HCT116 (cell line): Measurements from ENCODE around the gene LRRC74A. TPM values are rescaled to one million over a fixed set of nuclear protein-coding genes. Genes with fewer than 3 reads are reported as not detected.

Source experiments
- ATAC-seq: fragments of 200-7000 bp; cut with Tn5 transposase; 2 replicates; pipeline ENCODE4 v1.9.1; 2020; ENCODE audit warnings: mild to moderate bottlenecking, moderate library complexity
- BruUV-seq: library from RNA; stranded (reverse); fragments of 400-500 nt; replicated peaks from 2 replicates; lab custom pipeline; 2021; lab: Mats Ljungman, UMichigan
- CTCF ChIA-PET: fragments of 300-600 bp; sonication (Branson Sonifier 250); formaldehyde crosslinking; loops from one replicate; lab custom pipeline; 2021; ENCODE audit warnings: antibody characterized with exemption; lab: Charles Lee
- POLR2A ChIA-PET: fragments of 300-600, 350-600 bp; sonication (Branson Sonifier 250); formaldehyde crosslinking; loops from one replicate; lab custom pipeline; 2021; ENCODE audit warnings: antibody characterized with exemption; lab: Charles Lee
- RAD21 ChIA-PET, 2 experiments: fragments of 300-600 bp; sonication (Branson Sonifier 250); formaldehyde crosslinking; loops; one replicate each; lab custom pipeline; 2023; ENCODE audit warnings: low total read pairs in 2 of 2; ENCODE audit not compliant: uncharacterized antibody in 2 of 2, unreplicated experiment in 2 of 2, low non-redundant PET in 1 of 2; lab: Charles Lee
- DNase-seq: peaks from one replicate; pipeline ENCODE4 v3.0.0-alpha.2; 2010; ENCODE audit warnings: low read depth, low spot score
- H2AFZ ChIP-seq: fragments of 200-600 bp; shearing (Covaris generic), sonication (generic); 2 replicates; pipeline ENCODE4 v1.6.1; 2017; ENCODE audit warnings: low read depth, mixed run types, mixed read lengths, antibody characterized with exemption, low read length; ENCODE audit not compliant: poor library complexity, severe bottlenecking
- H3K27ac ChIP-seq: 2 replicates; pipeline ENCODE4 v1.5.1; 2012; ENCODE audit warnings: low read depth, low read length
- H3K27me3 ChIP-seq: fragments of 200-600 bp; sonication (generic); 2 replicates; pipeline ENCODE4 v1.6.1; 2016; ENCODE audit warnings: mixed run types, low read length, mixed read lengths; ENCODE audit not compliant: insufficient read depth
- H3K36me3 ChIP-seq, 2 experiments: fragments of 200-500 bp in 1 of 2; fragments of 200-600 bp in 1 of 2; sonication (Bioruptor generic) in 1 of 2; sonication (generic) in 1 of 2; 2 replicates each; pipeline versions ENCODE4 v1.5.1 to v1.6.1; 2014 to 2016; ENCODE audit warnings: low read length in 2 of 2, inconsistent platforms in 1 of 2, mixed read lengths in 1 of 2, mixed run types in 1 of 2; ENCODE audit not compliant: insufficient read depth in 2 of 2, control insufficient read depth in 1 of 2
- H3K4me1 ChIP-seq, 2 experiments: fragments of 200-600 bp in 1 of 2; sonication (generic) in 1 of 2; 2 replicates each; pipeline versions ENCODE4 v1.5.1 to v1.6.1; 2012 to 2017; ENCODE audit warnings: low read length in 2 of 2, inconsistent platforms in 1 of 2, mild to moderate bottlenecking in 1 of 2, mixed read lengths in 1 of 2, mixed run types in 1 of 2, moderate library complexity in 1 of 2; ENCODE audit not compliant: insufficient read depth in 2 of 2, control insufficient read depth in 1 of 2
- H3K4me2 ChIP-seq: fragments of 200-600 bp; sonication (generic); 2 replicates; pipeline ENCODE4 v1.6.1; 2017; ENCODE audit warnings: mixed run types, low read length, mixed read lengths
- H3K4me3 ChIP-seq, 2 experiments: fragments of 200-600 bp in 1 of 2; sonication (generic) in 1 of 2; replicated peaks in 1 of 2; 2 replicates each; pipeline ENCODE4 v1.5.1; 2011 to 2016; ENCODE audit warnings: low read length in 2 of 2, control low read depth in 1 of 2, low read depth in 1 of 2, mild to moderate bottlenecking in 1 of 2, mixed read lengths in 1 of 2, mixed run types in 1 of 2
- H3K79me2 ChIP-seq: fragments of 200-600 bp; sonication (generic); 2 replicates; pipeline ENCODE4 v1.6.1; 2017; ENCODE audit warnings: mild to moderate bottlenecking, mixed run types, low read length, moderate library complexity, mixed read lengths; ENCODE audit not compliant: insufficient read depth
- H3K9ac ChIP-seq: fragments of 200-600 bp; sonication (generic); 2 replicates; pipeline ENCODE4 v1.6.1; 2016; ENCODE audit warnings: low read length, mixed read lengths
- H3K9me2 ChIP-seq: fragments of 200-600 bp; sonication (generic), shearing (Covaris generic); 2 replicates; pipeline ENCODE4 v1.6.1; 2017; ENCODE audit warnings: mixed run types, mild to moderate bottlenecking, moderate library complexity; ENCODE audit not compliant: insufficient read depth
- H3K9me3 ChIP-seq, 2 experiments: fragments of 200-500 bp in 1 of 2; fragments of 200-600 bp in 1 of 2; sonication (Bioruptor generic) in 1 of 2; sonication (generic) in 1 of 2; 2 replicates each; pipeline ENCODE4 v1.6.1; 2014 to 2017; ENCODE audit warnings: low read length in 2 of 2, mixed read lengths in 2 of 2, inconsistent platforms in 1 of 2, low read depth in 1 of 2, mild to moderate bottlenecking in 1 of 2, mixed run types in 1 of 2, moderate library complexity in 1 of 2; ENCODE audit not compliant: control insufficient read depth in 1 of 2, insufficient read depth in 1 of 2
- H4K20me1 ChIP-seq: fragments of 200-600 bp; sonication (generic), shearing (Covaris generic); 2 replicates; pipeline ENCODE4 v1.6.1; 2017; ENCODE audit warnings: mixed run types, mild to moderate bottlenecking, moderate library complexity; ENCODE audit not compliant: insufficient read depth
- CEBPB ChIP-seq: IDR thresholded peaks from 2 replicates; pipeline ENCODE4 v1.6.1; 2012; ENCODE audit warnings: low read depth
- EZH2 ChIP-seq: fragments of 200-600 bp; sonication (generic); IDR thresholded peaks from 2 replicates; pipeline ENCODE4 v1.6.1; 2017; ENCODE audit warnings: antibody characterized with exemption, mixed run types
- EZH2phosphoT487 ChIP-seq: fragments of 200-600 bp; IDR thresholded peaks from 2 replicates; pipeline ENCODE4 v1.6.1; 2018; ENCODE audit warnings: antibody characterized with exemption, borderline replicate concordance
- RAD21 ChIP-seq: IDR thresholded peaks from 2 replicates; pipeline ENCODE4 v1.6.1; 2012; ENCODE audit warnings: low read depth, mild to moderate bottlenecking
- SIN3A ChIP-seq: IDR thresholded peaks from 2 replicates; pipeline ENCODE4 v1.6.1; 2012; ENCODE audit warnings: low read depth
- SRF ChIP-seq: IDR thresholded peaks from 2 replicates; pipeline ENCODE4 v1.6.1; 2012; ENCODE audit warnings: low read depth
- intact Hi-C: fragments of 100-400 bp; cut with micrococcal nuclease; formaldehyde crosslinking; loops from 2 replicates; pipeline ENCODE4 v1.10.0; 2022
- total RNA-seq: library from RNA; stranded (reverse); gene quantifications from one replicate; pipeline ENCODE4 v1.2.1, GENCODE V29; 2021; ENCODE audit not compliant: unreplicated experiment
- TF ChIP-seq, protein P1 (sequence below): IDR thresholded peaks from 2 replicates; pipeline ENCODE4 v1.6.1; 2012

The LRRC74A gene
- total RNA-seq, 1 experiment from 2014 or later: not detected

GRCh38 chr14:76861574-76862255, 35.5 kb downstream of the LRRC74A start:
- H2AFZ ChIP-seq: no peak overlapping the region
- H3K36me3 ChIP-seq: no peaks in the 10 kb centered on the region
- no peaks in the 10 kb centered on the region for H3K9me2 ChIP-seq
- no peak overlapping the region for H3K4me3 ChIP-seq
- H3K9ac ChIP-seq: no peak overlapping the region
- H3K27me3 ChIP-seq: peaks cover 9% of the 10 kb centered on the region; the same call in 1 of the 2 replicates
- H3K9me3 ChIP-seq: no peaks in the 10 kb centered on the region
- ATAC-seq: no peak
- H4K20me1 ChIP-seq: no peaks in the 10 kb centered on the region
- intact Hi-C loops: no loop called here
- TF ChIP-seq EZH2phosphoT487 (no peak), SRF (no peak)
- DNase-seq: no peak
- RAD21 ChIA-PET: no interaction called here
- CTCF ChIA-PET: interaction anchor here (2.1 kb wide), 1 partner anchor 11 kb away, joined by 7 read pairs; no protein-coding TSS in a partner anchor
- H3K4me2 ChIP-seq: no peak overlapping the region
- no peaks in the 10 kb centered on the region for H3K79me2 ChIP-seq
- H3K4me1 ChIP-seq: no peaks in the 10 kb centered on the region
- BruUV-seq: no TSS peak
- no peak overlapping the region for H3K27ac ChIP-seq
- POLR2A ChIA-PET: no interaction called here

GRCh38 chr14:76862546-76863282, 36.5 kb downstream of the LRRC74A start:
- Histone ChIP-seq H4K20me1 (no peaks in the 10 kb centered on the region), H3K9me3 (no peaks in the 10 kb centered on the region), H3K79me2 (no peaks in the 10 kb centered on the region), H3K27me3 (peaks cover 9% of the 10 kb centered on the region; the same call in 1 of the 2 replicates), H3K9ac (no peak overlapping the region), H3K4me3 (no peak overlapping the region), H3K36me3 (no peaks in the 10 kb centered on the region), H3K9me2 (no peaks in the 10 kb centered on the region), H3K4me1 (no peaks in the 10 kb centered on the region), H3K27ac (no peak overlapping the region), H2AFZ (no peak overlapping the region), H3K4me2 (no peak overlapping the region)
- TF ChIP-seq SIN3A (no peak), EZH2phosphoT487 (no peak), RAD21 (no peak), EZH2 (no peak), CEBPB (no peak), SRF (no peak)
- TF ChIP-seq, protein P1, sequence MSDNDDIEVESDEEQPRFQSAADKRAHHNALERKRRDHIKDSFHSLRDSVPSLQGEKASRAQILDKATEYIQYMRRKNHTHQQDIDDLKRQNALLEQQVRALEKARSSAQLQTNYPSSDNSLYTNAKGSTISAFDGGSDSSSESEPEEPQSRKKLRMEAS: no peak
- no TSS peak for BruUV-seq
- intact Hi-C loops: no loop called here
- ChIA-PET CTCF (no interaction called here), POLR2A (no interaction called here), RAD21 (no interaction called here)
- no peak for DNase-seq
- ATAC-seq: no peak
